Measurements from ENCODE around the gene USP31.

The USP31 gene

GRCh38 chr16:23055481-23055880 is 93.8 kb downstream of the USP31 start:
- no peak for DNase-seq

- no peak for DNase-seq
Measured at GRCh38 chr16:23052908-23053580, 96.2 kb downstream of the USP31 start.

GRCh38 chr16:23052221-23052620 is 97.0 kb downstream of the USP31 start:
- no peak for DNase-seq

GRCh38 chr16:23051587-23051986 is 97.7 kb downstream of the USP31 start:
- no peak for DNase-seq

GRCh38 chr16:23048164-23048563 is 101.1 kb downstream of the USP31 start:
- DNase-seq: no peak

- DNase-seq: no peak
Measured at GRCh38 chr16:23045025-23045424, 104.2 kb downstream of the USP31 start.

GRCh38 chr16:23040246-23040645 is 109.0 kb downstream of the USP31 start:
- DNase-seq: no peak

GRCh38 chr16:23039118-23039517 is 110.1 kb downstream of the USP31 start:
- DNase-seq: no peak

GRCh38 chr16:23035240-23035639 is 114.0 kb downstream of the USP31 start:
- DNase-seq: no peak

- DNase-seq: no peak
Measured at GRCh38 chr16:23031508-23032098, 117.6 kb downstream of the USP31 start.

- no peak for DNase-seq
Measured at GRCh38 chr16:23029733-23030420, 119.4 kb downstream of the USP31 start.

GRCh38 chr16:23027386-23027785 is 121.9 kb downstream of the USP31 start:
- no peak for DNase-seq

GRCh38 chr16:23026784-23027362 is 122.4 kb downstream of the USP31 start:
- peak; percentile 12 for DNase-seq

- DNase-seq: peak; percentile 24
Measured at GRCh38 chr16:23025692-23026307, 123.5 kb downstream of the USP31 start.

GRCh38 chr16:23024044-23024443 is 125.2 kb downstream of the USP31 start:
- no peak for DNase-seq

- DNase-seq: no peak
Measured at GRCh38 chr16:23020084-23020483, 129.2 kb downstream of the USP31 start.

GRCh38 chr16:23016368-23016767 is 132.9 kb downstream of the USP31 start:
- DNase-seq: no peak

- no peak for DNase-seq
Measured at GRCh38 chr16:23015580-23015979, 133.7 kb downstream of the USP31 start.

GRCh38 chr16:23014592-23014991 is 134.7 kb downstream of the USP31 start:
- DNase-seq: no peak
